Liver (tissue), 3 donors: ENCODE measurements around the gene SFXN3.

Experiments used
- ATF3 ChIP-seq: IDR thresholded peaks from 2 replicates; pipeline ENCODE4 v1.6.1; 2016; ENCODE audit warnings: antibody characterized with exemption
- JUND ChIP-seq, 2 donors: IDR thresholded peaks; 2 replicates each; pipeline ENCODE4 v1.6.1; 2016; ENCODE audit warnings: antibody characterized with exemption in 2 of 2
- MAX ChIP-seq: IDR thresholded peaks from 2 replicates; pipeline ENCODE4 v1.6.1; 2016; ENCODE audit warnings: antibody characterized with exemption
- RAD21 ChIP-seq, 2 donors: IDR thresholded peaks; 2 replicates each; pipeline ENCODE4 v1.6.1; 2016; ENCODE audit warnings: antibody characterized with exemption in 2 of 2, mild to moderate bottlenecking in 2 of 2
- RXRA ChIP-seq, 2 donors: IDR thresholded peaks; 2 replicates each; pipeline ENCODE4 v1.6.1; 2017 to 2018; ENCODE audit warnings: antibody characterized with exemption in 2 of 2, mild to moderate bottlenecking in 1 of 2
- SP1 ChIP-seq: IDR thresholded peaks from 2 replicates; pipeline ENCODE4 v1.6.1; 2018; ENCODE audit warnings: antibody characterized with exemption, mild to moderate bottlenecking
- TAF1 ChIP-seq: conservative IDR thresholded peaks from 2 replicates; pipeline ENCODE4 v1.6.1; 2016; ENCODE audit warnings: antibody characterized with exemption, mild to moderate bottlenecking
- ZBTB33 ChIP-seq: IDR thresholded peaks from 2 replicates; pipeline ENCODE4 v1.6.1; 2016; ENCODE audit warnings: antibody characterized with exemption
- TF ChIP-seq, protein P1 (sequence below): fragments of 150-350 bp; IDR thresholded peaks from 2 replicates; pipeline ENCODE4 v1.5.1; 2017; ENCODE audit warnings: improper control_type of control experiment, low read depth, low read length; ENCODE audit not compliant: missing input control
- TF ChIP-seq, protein P2 (sequence below): IDR thresholded peaks from 2 replicates; pipeline ENCODE4 v1.6.1; 2016; ENCODE audit warnings: antibody characterized with exemption, mild to moderate bottlenecking
- donor health status: healthy.
- donor health status: healthy.

DNA sequence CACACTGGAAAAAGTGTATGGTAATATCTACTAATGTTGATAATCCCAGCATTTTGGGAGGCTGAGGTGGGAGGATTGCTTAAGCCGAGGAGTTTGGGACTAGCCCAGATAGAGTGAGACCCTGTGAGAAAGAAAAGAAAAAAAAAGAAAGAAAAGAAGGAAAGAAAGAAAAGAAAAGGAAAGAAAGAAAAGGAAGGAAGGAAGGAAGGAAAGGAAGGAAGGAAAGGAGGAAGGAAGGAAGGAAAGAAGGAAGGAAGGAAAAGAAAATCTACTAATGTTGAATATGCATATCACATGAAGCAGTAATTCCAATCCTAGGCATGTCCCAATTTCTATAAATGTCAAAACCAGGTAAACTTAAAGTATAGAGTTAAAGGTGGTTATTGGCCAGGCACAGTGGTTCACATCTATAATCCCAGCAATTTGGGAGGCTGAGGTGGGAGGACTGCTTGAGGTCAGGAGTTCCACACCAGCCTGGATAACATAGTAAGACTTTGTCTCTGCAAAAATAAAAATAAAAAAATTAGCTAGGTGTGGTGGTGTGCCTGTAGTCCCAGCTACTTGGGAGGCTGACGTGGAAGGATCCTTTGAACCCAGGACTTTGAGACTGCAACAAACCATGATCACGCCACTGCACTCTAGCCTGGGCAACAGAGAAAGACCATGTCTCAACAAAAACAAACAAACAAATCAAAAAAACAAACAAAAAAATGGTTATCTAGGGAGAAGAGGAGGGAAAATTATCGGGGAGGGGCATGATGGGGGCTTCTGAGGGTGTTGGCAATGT, 25.5 kb downstream of the SFXN3 start:
- TF ChIP-seq, protein P1, sequence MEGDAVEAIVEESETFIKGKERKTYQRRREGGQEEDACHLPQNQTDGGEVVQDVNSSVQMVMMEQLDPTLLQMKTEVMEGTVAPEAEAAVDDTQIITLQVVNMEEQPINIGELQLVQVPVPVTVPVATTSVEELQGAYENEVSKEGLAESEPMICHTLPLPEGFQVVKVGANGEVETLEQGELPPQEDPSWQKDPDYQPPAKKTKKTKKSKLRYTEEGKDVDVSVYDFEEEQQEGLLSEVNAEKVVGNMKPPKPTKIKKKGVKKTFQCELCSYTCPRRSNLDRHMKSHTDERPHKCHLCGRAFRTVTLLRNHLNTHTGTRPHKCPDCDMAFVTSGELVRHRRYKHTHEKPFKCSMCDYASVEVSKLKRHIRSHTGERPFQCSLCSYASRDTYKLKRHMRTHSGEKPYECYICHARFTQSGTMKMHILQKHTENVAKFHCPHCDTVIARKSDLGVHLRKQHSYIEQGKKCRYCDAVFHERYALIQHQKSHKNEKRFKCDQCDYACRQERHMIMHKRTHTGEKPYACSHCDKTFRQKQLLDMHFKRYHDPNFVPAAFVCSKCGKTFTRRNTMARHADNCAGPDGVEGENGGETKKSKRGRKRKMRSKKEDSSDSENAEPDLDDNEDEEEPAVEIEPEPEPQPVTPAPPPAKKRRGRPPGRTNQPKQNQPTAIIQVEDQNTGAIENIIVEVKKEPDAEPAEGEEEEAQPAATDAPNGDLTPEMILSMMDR = no peak
- TF ChIP-seq MAX (no peak), ATF3 (no peak), TAF1 (no peak), JUND (IDR thresholded peaks at IDR 0.05) (no peak), RXRA (IDR thresholded peaks at IDR 0.05) (no peak), RAD21 (IDR thresholded peaks at IDR 0.05) (no peak), SP1 (no peak), ZBTB33 (no peak)
- TF ChIP-seq, protein P2, sequence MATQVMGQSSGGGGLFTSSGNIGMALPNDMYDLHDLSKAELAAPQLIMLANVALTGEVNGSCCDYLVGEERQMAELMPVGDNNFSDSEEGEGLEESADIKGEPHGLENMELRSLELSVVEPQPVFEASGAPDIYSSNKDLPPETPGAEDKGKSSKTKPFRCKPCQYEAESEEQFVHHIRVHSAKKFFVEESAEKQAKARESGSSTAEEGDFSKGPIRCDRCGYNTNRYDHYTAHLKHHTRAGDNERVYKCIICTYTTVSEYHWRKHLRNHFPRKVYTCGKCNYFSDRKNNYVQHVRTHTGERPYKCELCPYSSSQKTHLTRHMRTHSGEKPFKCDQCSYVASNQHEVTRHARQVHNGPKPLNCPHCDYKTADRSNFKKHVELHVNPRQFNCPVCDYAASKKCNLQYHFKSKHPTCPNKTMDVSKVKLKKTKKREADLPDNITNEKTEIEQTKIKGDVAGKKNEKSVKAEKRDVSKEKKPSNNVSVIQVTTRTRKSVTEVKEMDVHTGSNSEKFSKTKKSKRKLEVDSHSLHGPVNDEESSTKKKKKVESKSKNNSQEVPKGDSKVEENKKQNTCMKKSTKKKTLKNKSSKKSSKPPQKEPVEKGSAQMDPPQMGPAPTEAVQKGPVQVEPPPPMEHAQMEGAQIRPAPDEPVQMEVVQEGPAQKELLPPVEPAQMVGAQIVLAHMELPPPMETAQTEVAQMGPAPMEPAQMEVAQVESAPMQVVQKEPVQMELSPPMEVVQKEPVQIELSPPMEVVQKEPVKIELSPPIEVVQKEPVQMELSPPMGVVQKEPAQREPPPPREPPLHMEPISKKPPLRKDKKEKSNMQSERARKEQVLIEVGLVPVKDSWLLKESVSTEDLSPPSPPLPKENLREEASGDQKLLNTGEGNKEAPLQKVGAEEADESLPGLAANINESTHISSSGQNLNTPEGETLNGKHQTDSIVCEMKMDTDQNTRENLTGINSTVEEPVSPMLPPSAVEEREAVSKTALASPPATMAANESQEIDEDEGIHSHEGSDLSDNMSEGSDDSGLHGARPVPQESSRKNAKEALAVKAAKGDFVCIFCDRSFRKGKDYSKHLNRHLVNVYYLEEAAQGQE = no peak
